Endothelial cell of umbilical vein (primary cell): Measurements from ENCODE around the gene ST8SIA6. TPM values are rescaled to one million over a fixed set of nuclear protein-coding genes. Genes with fewer than 3 reads are reported as not detected.

Experiments used
- BruUV-seq: library from RNA; stranded (reverse); fragments of 400-500 nt; replicated peaks from 2 replicates; lab custom pipeline; 2021; lab: Mats Ljungman, UMichigan
- CTCF ChIA-PET: fragments of 300-600, 350-600 bp; sonication (Branson Sonifier 250); formaldehyde crosslinking; loops from one replicate; lab custom pipeline; 2021; ENCODE audit warnings: antibody characterized with exemption, inconsistent platforms; lab: Charles Lee
- POLR2A ChIA-PET: fragments of 300-600, 350-600 bp; sonication (Branson Sonifier 250); formaldehyde crosslinking; loops from one replicate; lab custom pipeline; 2021; ENCODE audit warnings: antibody characterized with exemption, inconsistent platforms; lab: Charles Lee
- DNase-seq: peaks from one replicate; pipeline ENCODE4 v3.0.0-alpha.2; 2011; ENCODE audit warnings: low read depth, low spot score
- FAIRE-seq: peaks from 2 replicates; lab custom pipeline; 2011; peaks lifted over from hg19 to GRCh38; lab: Jason Lieb, UNC
- H2AFZ ChIP-seq: 2 replicates; pipeline ENCODE4 v1.6.0; 2012; ENCODE audit warnings: low read depth, low read length, control low read depth, inconsistent platforms
- H3K27ac ChIP-seq: 2 replicates; pipeline ENCODE4 v1.5.1; 2011; ENCODE audit warnings: low read depth, mild to moderate bottlenecking, control low read depth, low read length, moderate library complexity; ENCODE audit not compliant: insufficient read depth
- H3K27me3 ChIP-seq, 2 experiments: 2 replicates each; pipeline versions ENCODE4 v1.6.0 to v1.6.1; 2011; ENCODE audit warnings: low read length in 2 of 2, mixed read lengths in 1 of 2; ENCODE audit not compliant: control insufficient read depth in 2 of 2, insufficient read depth in 2 of 2
- H3K36me3 ChIP-seq, 2 experiments: 2 replicates in 1 of 2; 3 replicates in 1 of 2; pipeline ENCODE4 v1.5.1; 2011; ENCODE audit warnings: low read length in 2 of 2, mild to moderate bottlenecking in 1 of 2, moderate library complexity in 1 of 2; ENCODE audit not compliant: control insufficient read depth in 2 of 2, insufficient read depth in 2 of 2; ENCODE audit errors: extremely low read depth in 1 of 2
- H3K4me1 ChIP-seq: 3 replicates; pipeline ENCODE4 v1.5.1; 2011; ENCODE audit warnings: mild to moderate bottlenecking, low read length; ENCODE audit not compliant: control insufficient read depth, insufficient read depth; ENCODE audit errors: extremely low read depth
- H3K4me2 ChIP-seq: 2 replicates; pipeline ENCODE4 v1.6.1; 2011; ENCODE audit warnings: low read length, control low read depth, mixed read lengths; ENCODE audit not compliant: insufficient read depth
- H3K4me3 ChIP-seq, 3 experiments: fragments of 200-600 bp in 1 of 3; sonication (generic), shearing (Covaris generic) in 1 of 3; replicated peaks in 1 of 3; 2 replicates each; pipeline ENCODE4 v1.5.1; 2011 to 2016; ENCODE audit warnings: control low read depth in 3 of 3, low read length in 3 of 3, mild to moderate bottlenecking in 2 of 3, inconsistent platforms in 1 of 3, low read depth in 1 of 3, moderate library complexity in 1 of 3; ENCODE audit not compliant: insufficient read depth in 1 of 3
- H3K79me2 ChIP-seq: 2 replicates; pipeline ENCODE4 v1.6.0; 2012; ENCODE audit warnings: low read length, inconsistent platforms; ENCODE audit not compliant: control insufficient read depth, insufficient read depth
- H3K9ac ChIP-seq: replicated peaks from 2 replicates; pipeline ENCODE3; 2011; ENCODE audit warnings: low read length, control low read depth; ENCODE audit not compliant: insufficient read depth; ENCODE audit errors: extremely low read depth
- H3K9me1 ChIP-seq: replicated peaks from 3 replicates; pipeline ENCODE4 v1.6.0; 2011; ENCODE audit warnings: mild to moderate bottlenecking, low read length; ENCODE audit not compliant: control insufficient read depth, insufficient read depth; ENCODE audit errors: extremely low read depth
- H3K9me3 ChIP-seq: replicated peaks from 2 replicates; pipeline ENCODE4 v1.5.1; 2012; ENCODE audit warnings: low read length, inconsistent platforms; ENCODE audit not compliant: control insufficient read depth, insufficient read depth
- H4K20me1 ChIP-seq: replicated peaks from 2 replicates; pipeline ENCODE3; 2011; ENCODE audit warnings: mild to moderate bottlenecking, low read length; ENCODE audit not compliant: control insufficient read depth, insufficient read depth; ENCODE audit errors: extremely low read depth
- EZH2 ChIP-seq: IDR thresholded peaks from 2 replicates; pipeline ENCODE4 v1.6.1; 2012; ENCODE audit warnings: borderline replicate concordance, low read depth, mild to moderate bottlenecking, moderate library complexity, low read length, inconsistent platforms; ENCODE audit not compliant: severe bottlenecking
- FOS ChIP-seq: IDR thresholded peaks from 2 replicates; pipeline ENCODE4 v1.6.1; 2011; ENCODE audit warnings: mild to moderate bottlenecking, low read length, moderate library complexity, borderline replicate concordance; ENCODE audit not compliant: insufficient read depth
- MAX ChIP-seq: IDR thresholded peaks from 2 replicates; pipeline ENCODE4 v1.6.1; 2011; ENCODE audit not compliant: insufficient read depth, insufficient read length
- MYC ChIP-seq: IDR thresholded peaks from one replicate; pipeline ENCODE4 v1.6.1; 2011; ENCODE audit warnings: mild to moderate bottlenecking, low read depth, low read length
- POLR2AphosphoS5 ChIP-seq: IDR thresholded peaks from 2 replicates; pipeline ENCODE4 v1.6.1; 2012; ENCODE audit warnings: low read depth, mild to moderate bottlenecking, control low read depth, low read length, moderate library complexity; ENCODE audit not compliant: insufficient read depth
- dilution Hi-C: fragments of 300-500 bp; cut with MboI; formaldehyde crosslinking; loops from one replicate; pipeline ENCODE4 v1.15.0; 2019; ENCODE audit warnings: low sequenced_read_pairs; ENCODE audit not compliant: extremely low pct_ligation_motif_present
- intact Hi-C: fragments of 100-400 bp; cut with micrococcal nuclease; formaldehyde crosslinking; loops from one replicate; pipeline ENCODE4 v1.10.0; 2022
- polyA plus RNA-seq, 4 experiments: library from polyadenylated mRNA; depleted of rRNA in 3 of 4; stranded (reverse) in 3 of 4; unstranded in 1 of 4; fragments of >200 nt; gene quantifications; 2 replicates each; pipeline versions ENCODE4 v1.2.1 to v1.2.3, GENCODE V29; 2011 to 2012; ENCODE audit warnings: missing spikeins in 1 of 4
- total RNA-seq: library from RNA; stranded (reverse); gene quantifications from 2 replicates; pipeline ENCODE4 v1.2.3, GENCODE V29; 2021

The ST8SIA6 gene
- total and polyA plus RNA-seq, 2 donors (not counting 3 experiments of a cell fraction or from before 2014, with no cell fraction given) = 0.40 to 0.51 TPM

GRCh38 chr10:17465328-17466125, 11.1 kb upstream of the ST8SIA6 start:
- FAIRE-seq (no peak), DNase-seq (no peak)
- H3K27me3 ChIP-seq = peaks cover 0 to 2% of the 10 kb centered on the region in 2 experiments
- TF ChIP-seq EZH2 (no peak), POLR2AphosphoS5 (no peak), MYC (no peak), FOS (no peak)
- no peak overlapping the region for H3K4me3 ChIP-seq
- dilution Hi-C loops (no loop called here), intact Hi-C loops (no loop called here)
- ChIA-PET POLR2A (no interaction called here), CTCF (interaction anchor here (0.9 to 1.1 kb wide), 2 partner anchors 10 to 56 kb away, joined by 3 to 4 read pairs; no protein-coding TSS in a partner anchor)
- no peak overlapping the region for H3K4me2 ChIP-seq
- H3K27ac ChIP-seq = no peak overlapping the region
- H3K9me1 ChIP-seq = no peaks in the 10 kb centered on the region
- no peaks in the 10 kb centered on the region for H3K36me3 ChIP-seq
- H3K79me2 ChIP-seq = no peaks in the 10 kb centered on the region
- no peak overlapping the region for H2AFZ ChIP-seq
- no peak overlapping the region for H3K9ac ChIP-seq
- no peaks in the 10 kb centered on the region for H4K20me1 ChIP-seq
- H3K4me1 ChIP-seq = no peaks in the 10 kb centered on the region
- H3K9me3 ChIP-seq = no peaks in the 10 kb centered on the region
- no TSS peak for BruUV-seq

GRCh38 chr10:17464545-17464944, 10.2 kb upstream of the ST8SIA6 start:
- dilution Hi-C loops (no loop called here), intact Hi-C loops (no loop called here)

More at GRCh38 chr10:17464545-17464944, 10.2 kb upstream of the ST8SIA6 start:
- H3K27ac ChIP-seq = no peak overlapping the region
- ChIA-PET POLR2A (no interaction called here), CTCF (interaction anchor here (1.1 kb wide), 1 partner anchor 11 kb away, joined by 4 read pairs; no protein-coding TSS in a partner anchor)
- H3K9me3 ChIP-seq = no peaks in the 10 kb centered on the region
- no peaks in the 10 kb centered on the region for H3K36me3 ChIP-seq
- DNase-seq (no peak), FAIRE-seq (no peak)
- no peak overlapping the region for H3K9ac ChIP-seq
- H3K4me1 ChIP-seq = no peaks in the 10 kb centered on the region
- no peaks in the 10 kb centered on the region for H3K79me2 ChIP-seq
- no peaks in the 10 kb centered on the region for H4K20me1 ChIP-seq
- no peak overlapping the region for H3K4me2 ChIP-seq
- TF ChIP-seq MYC (no peak), MAX (no peak), FOS (no peak)
- H3K27me3 ChIP-seq = peaks cover 0 to 2% of the 10 kb centered on the region in 2 experiments
- no peak overlapping the region for H3K4me3 ChIP-seq
- no TSS peak for BruUV-seq
- no peaks in the 10 kb centered on the region for H3K9me1 ChIP-seq
- no peak overlapping the region for H2AFZ ChIP-seq
